Subcutaneous abdominal adipose tissue (tissue), 5 donors: ENCODE measurements around the gene CMTM6.
"Not testable (repeated sequence)": the region's sequence is repeated elsewhere in the genome, so short reads cannot be mapped to it uniquely, and the experiment has no call there.

Source experiments
- H3K27ac ChIP-seq: one replicate; pipeline ENCODE4 v1.7.0; 2013; ENCODE audit warnings: low read depth, mild to moderate bottlenecking, inconsistent platforms, low read length, moderate library complexity
- H3K27me3 ChIP-seq, 5 donors: one replicate each; pipeline ENCODE4 v1.7.0; 2013; ENCODE audit warnings: low read length in 5 of 5, inconsistent platforms in 1 of 5; ENCODE audit not compliant: control insufficient read depth in 5 of 5, insufficient read depth in 4 of 5
- H3K36me3 ChIP-seq, 5 donors: one replicate each; pipeline ENCODE4 v1.7.0; 2013; ENCODE audit warnings: low read length in 5 of 5; ENCODE audit not compliant: control insufficient read depth in 5 of 5, insufficient read depth in 5 of 5
- H3K4me1 ChIP-seq, 5 donors: one replicate each; pipeline ENCODE4 v1.7.0; 2013; ENCODE audit warnings: low read length in 5 of 5, mild to moderate bottlenecking in 3 of 5, moderate library complexity in 1 of 5; ENCODE audit not compliant: control insufficient read depth in 5 of 5, insufficient read depth in 5 of 5
- H3K4me3 ChIP-seq, 5 donors: one replicate each; pipeline ENCODE4 v1.7.0; 2013; ENCODE audit warnings: low read length in 5 of 5, low read depth in 1 of 5
- H3K9ac ChIP-seq, 5 donors: one replicate each; pipeline ENCODE4 v1.7.0; 2013; ENCODE audit warnings: low read length in 5 of 5, mild to moderate bottlenecking in 4 of 5, moderate library complexity in 3 of 5
- H3K9me3 ChIP-seq, 5 donors: one replicate each; pipeline ENCODE4 v1.7.0; 2013; ENCODE audit warnings: low read length in 5 of 5; ENCODE audit not compliant: control insufficient read depth in 5 of 5
- donor health status: healthy.
- donor health status: healthy.
- donor health status: healthy.
- donor health status: healthy.
- donor health status: healthy.

Gene CMTM6

DNA sequence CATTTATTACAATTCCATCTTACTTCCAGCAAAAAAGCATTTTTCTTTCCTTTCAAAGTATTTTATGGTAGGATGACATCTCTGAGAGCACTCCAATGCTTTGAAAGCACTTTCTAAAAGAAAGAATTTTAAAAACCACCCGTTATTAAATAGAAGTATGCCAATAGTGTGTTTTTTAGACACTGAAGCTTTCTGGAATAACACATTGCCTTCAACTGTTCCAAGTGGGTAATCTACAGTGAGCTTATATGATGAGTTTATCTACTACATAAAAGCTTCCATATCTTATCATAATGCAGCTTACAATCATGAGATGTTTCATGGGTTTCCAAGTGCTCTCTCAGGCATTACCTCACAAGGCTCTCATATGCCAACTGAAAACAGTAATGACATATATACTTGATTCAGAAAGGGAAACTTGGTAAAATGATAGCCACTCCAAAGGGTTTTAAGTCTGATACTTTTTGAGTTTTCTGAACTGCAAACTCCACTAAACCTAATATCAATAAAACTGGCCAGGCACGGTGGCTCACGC is 14.1 kb downstream of the CMTM6 start:
- Histone ChIP-seq H3K4me1 (no peaks in the 10 kb centered on the region), H3K27ac (no peak overlapping the region), H3K9me3 (no peaks in the 10 kb centered on the region), H3K36me3 (peaks cover 3 to 21% (median 17%) of the 10 kb centered on the region in 5 donors), H3K27me3 (no peaks in the 10 kb centered on the region), H3K4me3 (no peak overlapping the region), H3K9ac (no peak overlapping the region)

DNA sequence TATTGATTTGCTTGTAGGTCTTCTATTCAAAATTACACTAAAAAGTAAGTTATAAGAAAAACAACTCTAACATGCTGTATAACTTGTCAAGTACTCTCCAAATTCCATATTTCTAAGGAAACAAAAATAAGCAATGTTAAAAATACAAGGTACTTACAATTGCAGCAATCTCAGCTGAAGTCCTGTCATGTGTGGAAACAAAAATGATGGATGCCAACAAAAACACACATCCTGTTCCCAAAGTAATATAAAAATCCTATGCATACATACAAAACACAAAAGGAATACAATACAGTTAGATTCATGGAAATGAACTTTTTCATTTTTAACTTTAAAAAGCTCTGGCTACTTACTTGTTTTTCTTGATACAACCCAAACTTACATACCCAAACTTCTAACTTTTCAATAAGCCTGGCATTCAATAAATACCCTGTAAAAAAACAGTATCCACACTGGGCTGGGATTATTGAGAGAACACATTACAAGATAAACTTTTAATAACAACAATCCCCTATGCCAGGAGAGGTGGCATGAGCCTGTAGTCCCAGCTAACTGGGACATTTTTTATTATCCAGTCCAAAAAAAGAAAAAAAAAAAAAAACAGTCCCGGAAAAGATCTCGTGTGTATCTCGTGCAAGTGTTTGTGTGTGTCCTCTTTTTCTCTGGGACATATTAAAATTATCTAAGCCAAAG is 14.7 kb downstream of the CMTM6 start:
- H3K27me3 ChIP-seq: no peaks in the 10 kb centered on the region
- no peak overlapping the region for H3K27ac ChIP-seq
- no peak overlapping the region for H3K9ac ChIP-seq

GRCh38 chr3:32484436-32484835 is 18.2 kb downstream of the CMTM6 start:
- Histone ChIP-seq H3K9me3 (no peaks in the 10 kb centered on the region), H3K27ac (no peak overlapping the region), H3K4me1 (no peaks in the 10 kb centered on the region), H3K27me3 (no peaks in the 10 kb centered on the region), H3K9ac (no peak overlapping the region), H3K4me3 (no peak overlapping the region), H3K36me3 (peaks cover 9 to 29% (median 23%) of the 10 kb centered on the region in 5 donors)

More for the DNA sequence above, 14.7 kb downstream of the CMTM6 start:
- no peaks in the 10 kb centered on the region for H3K4me1 ChIP-seq
- H3K9me3 ChIP-seq: no peaks in the 10 kb centered on the region
- H3K36me3 ChIP-seq: peaks cover 3 to 22% (median 17%) of the 10 kb centered on the region in 5 donors
- H3K4me3 ChIP-seq: no peak overlapping the region

GRCh38 chr3:32483772-32484171 is 18.9 kb downstream of the CMTM6 start:
- Histone ChIP-seq H3K4me3 (no peak overlapping the region), H3K27me3 (no peaks in the 10 kb centered on the region), H3K9me3 (no peaks in the 10 kb centered on the region), H3K36me3 (peaks cover 9 to 32% (median 23%) of the 10 kb centered on the region in 5 donors), H3K9ac (no peak overlapping the region), H3K27ac (no peak overlapping the region), H3K4me1 (no peaks in the 10 kb centered on the region)

DNA sequence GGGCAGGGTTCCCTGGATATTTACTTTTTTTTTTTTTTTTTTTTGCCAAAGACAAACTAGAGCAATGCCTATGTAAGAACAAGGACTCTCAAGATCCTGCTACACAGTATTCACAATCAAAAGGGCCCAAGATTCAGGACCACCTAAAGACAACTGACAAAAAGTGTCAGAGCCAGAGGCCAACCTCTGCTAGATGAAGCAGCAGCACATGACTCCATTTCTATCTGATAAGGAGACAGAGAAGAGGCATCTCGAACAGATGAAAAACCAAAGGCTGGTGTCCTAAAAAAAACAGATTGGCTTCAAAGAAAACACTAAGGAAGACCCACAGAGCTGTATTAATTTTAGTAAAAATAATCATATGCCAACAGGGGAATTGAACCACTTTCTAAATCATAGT is 20.0 kb downstream of the CMTM6 start:
- Histone ChIP-seq H3K36me3 (peaks cover 9 to 29% (median 25%) of the 10 kb centered on the region in 5 donors), H3K9ac (no peak overlapping the region), H3K9me3 (no peaks in the 10 kb centered on the region), H3K4me1 (no peaks in the 10 kb centered on the region), H3K27ac (no peak overlapping the region), H3K27me3 (no peaks in the 10 kb centered on the region), H3K4me3 (no peak overlapping the region)

DNA sequence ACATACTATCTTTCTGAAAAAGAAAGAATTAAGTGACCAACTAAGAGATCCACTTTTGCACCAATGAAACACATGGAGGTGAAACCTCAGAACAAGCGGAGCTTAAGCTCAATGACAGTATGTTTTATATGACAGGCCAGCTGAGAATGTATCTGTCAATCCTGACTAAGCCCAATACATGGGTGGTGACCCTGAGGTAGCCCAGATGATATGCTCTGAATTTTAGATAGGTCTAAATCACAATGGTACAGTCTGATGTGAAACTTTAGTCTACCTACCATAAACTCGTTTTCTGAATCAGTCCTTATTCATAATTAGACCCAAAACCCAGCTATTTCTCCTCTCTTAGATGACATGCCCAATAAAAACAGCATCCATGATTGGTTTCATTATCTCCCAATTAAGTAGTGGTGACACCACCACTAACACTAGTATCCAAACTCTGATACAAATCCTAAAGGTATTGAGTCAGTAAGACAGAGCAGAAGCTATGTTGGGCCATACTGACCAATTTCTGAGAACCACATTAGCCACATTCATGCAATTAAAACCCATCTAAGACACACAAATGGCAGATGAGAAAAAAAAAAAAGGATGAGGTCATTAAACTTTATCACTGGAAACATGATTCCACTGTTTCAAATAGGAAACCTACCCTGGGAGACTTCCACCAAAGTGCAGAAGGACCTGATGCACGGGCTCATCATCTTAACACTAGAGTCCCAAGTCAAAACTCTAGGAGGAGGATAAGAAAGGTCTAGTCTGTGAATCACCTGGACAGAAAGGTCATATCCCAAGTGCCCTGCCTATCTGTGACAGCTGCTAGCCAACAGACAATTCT is 20.6 kb downstream of the CMTM6 start:
- no peak overlapping the region for H3K4me3 ChIP-seq
- peaks cover 8 to 25% (median 23%) of the 10 kb centered on the region in 5 donors for H3K36me3 ChIP-seq
- H3K9ac ChIP-seq: no peak overlapping the region
- H3K27ac ChIP-seq: no peak overlapping the region
- H3K27me3 ChIP-seq: no peaks in the 10 kb centered on the region
- H3K9me3 ChIP-seq: no peaks in the 10 kb centered on the region
- no peaks in the 10 kb centered on the region for H3K4me1 ChIP-seq

DNA sequence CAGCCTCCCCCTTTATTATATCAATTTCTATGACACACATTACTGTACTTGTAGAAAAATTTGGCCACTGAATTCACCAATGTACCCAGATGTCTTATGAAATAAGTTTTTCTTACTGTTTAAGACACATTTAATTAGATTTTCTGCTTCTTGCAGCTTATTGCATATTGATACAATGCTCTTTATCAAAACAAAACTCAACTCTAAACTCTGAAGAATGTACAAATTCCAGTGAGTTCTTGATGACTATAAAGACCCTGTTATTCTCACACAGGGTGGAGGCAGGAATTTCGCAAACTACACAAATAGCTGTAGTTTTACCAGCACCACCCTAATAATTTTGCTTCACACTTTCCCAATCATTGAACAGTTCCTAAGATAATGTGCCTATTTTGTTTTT is 22.0 kb downstream of the CMTM6 start:
- no peaks in the 10 kb centered on the region for H3K27me3 ChIP-seq
- H3K4me1 ChIP-seq: no peaks in the 10 kb centered on the region
- H3K9me3 ChIP-seq: no peaks in the 10 kb centered on the region
- peaks cover 3 to 25% (median 12%) of the 10 kb centered on the region in 5 donors for H3K36me3 ChIP-seq
- no peak overlapping the region for H3K4me3 ChIP-seq
- H3K9ac ChIP-seq: no peak overlapping the region
- no peak overlapping the region for H3K27ac ChIP-seq

DNA sequence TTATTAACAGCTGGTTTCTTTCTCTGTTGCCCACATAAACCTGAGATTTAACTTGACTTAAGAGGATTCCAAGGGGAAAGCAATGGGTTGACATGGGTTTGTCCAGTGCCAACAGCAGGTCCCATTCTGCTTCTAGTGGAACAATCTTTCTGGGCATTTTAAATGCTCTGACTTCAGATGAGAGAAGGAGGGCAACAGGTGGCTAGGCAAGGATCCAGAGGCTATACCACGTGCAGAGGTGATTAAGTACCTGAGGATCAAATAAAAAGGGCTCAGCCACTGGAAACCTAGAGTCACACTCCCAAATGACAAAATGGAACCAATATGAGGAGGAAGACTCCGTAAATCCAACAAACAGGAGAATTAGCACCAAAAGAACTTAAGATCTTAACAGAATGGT is 28.5 kb downstream of the CMTM6 start:
- peaks cover 0 to 6% (median under 1%) of the 10 kb centered on the region in 5 donors for H3K36me3 ChIP-seq
- H3K9ac ChIP-seq: no peak overlapping the region
- H3K27me3 ChIP-seq: no peaks in the 10 kb centered on the region
- H3K4me1 ChIP-seq: peaks cover 0 to 9% (median 0%) of the 10 kb centered on the region in 5 donors
- no peaks in the 10 kb centered on the region for H3K9me3 ChIP-seq
- H3K4me3 ChIP-seq: no peak overlapping the region
- H3K27ac ChIP-seq: no peak overlapping the region

DNA sequence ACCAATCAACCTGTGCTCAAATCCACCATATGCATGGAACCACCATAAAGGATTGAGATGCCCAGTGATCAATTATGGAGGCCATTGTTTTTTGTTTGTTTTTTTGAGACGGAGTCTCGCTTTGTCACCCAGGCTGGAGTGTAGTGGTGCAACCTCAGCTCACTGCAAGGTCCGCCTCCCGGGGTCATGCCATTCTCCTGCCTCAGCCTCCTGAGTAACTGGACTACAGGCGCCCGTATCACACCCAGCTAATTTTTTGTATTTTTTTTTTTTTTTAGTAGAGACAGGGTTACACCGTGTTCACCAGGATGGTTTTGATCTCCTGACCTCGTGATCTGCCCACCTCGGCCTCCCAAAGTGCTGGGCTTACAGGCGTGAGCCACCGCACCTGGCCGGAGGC is 30.5 kb downstream of the CMTM6 start:
- H3K9ac ChIP-seq, H3K4me3 ChIP-seq, H3K9me3 ChIP-seq, H3K27ac ChIP-seq, H3K27me3 ChIP-seq: not testable (repeated sequence)
- Histone ChIP-seq H3K36me3 (peaks cover 0 to 10% (median 6%) of the 10 kb centered on the region in 5 donors), H3K4me1 (peaks cover 0 to 20% (median 5%) of the 10 kb centered on the region in 5 donors)

DNA sequence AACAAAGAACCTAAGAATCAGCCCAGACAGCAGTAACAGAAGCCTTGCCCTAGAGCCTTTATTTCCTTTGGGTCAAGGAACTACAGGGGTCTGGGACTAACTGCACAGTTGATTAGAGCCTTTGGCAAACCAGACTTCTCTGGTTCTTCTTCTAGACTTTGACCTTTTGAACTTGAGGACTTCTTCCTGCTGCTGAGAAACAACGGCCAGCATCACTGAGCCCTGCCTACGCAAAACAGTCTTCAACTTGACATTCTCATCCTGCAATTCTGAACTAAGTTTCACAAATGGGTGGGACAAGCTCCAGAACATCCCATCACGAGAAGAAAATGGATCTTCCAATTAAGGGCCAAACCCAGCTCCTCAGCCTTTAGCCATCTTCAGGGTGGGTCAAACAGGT is 31.4 kb downstream of the CMTM6 start:
- Histone ChIP-seq H3K27ac (no peak overlapping the region), H3K4me1 (peaks cover 0 to 20% (median 5%) of the 10 kb centered on the region in 5 donors), H3K9ac (no peak overlapping the region), H3K27me3 (no peaks in the 10 kb centered on the region), H3K4me3 (no peak overlapping the region), H3K36me3 (peaks cover 0 to 10% (median 6%) of the 10 kb centered on the region in 5 donors), H3K9me3 (no peaks in the 10 kb centered on the region)
